Stimulated activated CD8-positive, alpha-beta memory T cell treated with anti-CD3 and anti-CD28 coated beads, Interleukin-2, amount 100 ng/mL, for 48 hours (primary cell): Measurements from ENCODE around the gene SPG11.
"Not testable (repeated sequence)": the region's sequence is repeated elsewhere in the genome, so short reads cannot be mapped to it uniquely, and the experiment has no call there.

ENCODE experiments used
- DNase-seq, 2 donors: peaks; one replicate each; pipeline ENCODE4 v3.0.0-alpha.2; 2020; ENCODE audit warnings: low read depth in 2 of 2

The SPG11 gene

GRCh38 chr15:44663410-44664308, at the start of gene SPG11:
TSS of gene SPG11 (minus strand) at chr15:44663662. CDS start at chr15:44663647, 15 bp downstream.
- DNase-seq, result peak; percentile 91 to 97

GRCh38 chr15:44712346-44713005, 49.0 kb upstream of the SPG11 start:
- peak in 1 of 2 donors; percentile 27 for DNase-seq

GRCh38 chr15:44711743-44712345, 48.4 kb upstream of the SPG11 start:
- peak in 1 of 2 donors; percentile 33 for DNase-seq

- DNase-seq, result peak; percentile 85 to 93
Measured at GRCh38 chr15:44711096-44711742, 47.8 kb upstream of the SPG11 start, which contains the start of the genes B2M and PATL2. TSS of gene B2M (plus strand) at chr15:44711517. CDS start at chr15:44711547, 30 bp downstream. TSS of gene PATL2 (minus strand) at chr15:44711323. CDS start at chr15:44676490, 34,833 bp downstream.

GRCh38 chr15:44710236-44711095, 47.0 kb upstream of the SPG11 start:
- DNase-seq, result no peak

- no peak for DNase-seq
Measured at GRCh38 chr15:44706946-44707636, 43.6 kb upstream of the SPG11 start.

- DNase-seq, result no peak
Measured at GRCh38 chr15:44706401-44706800, 42.9 kb upstream of the SPG11 start.

- DNase-seq, result no peak
Measured at GRCh38 chr15:44705986-44706385, 42.5 kb upstream of the SPG11 start.

- DNase-seq, result not testable (repeated sequence)
Measured at GRCh38 chr15:44700676-44701075, 37.2 kb upstream of the SPG11 start.

- no peak for DNase-seq
Measured at GRCh38 chr15:44698641-44699040, 35.2 kb upstream of the SPG11 start.

- DNase-seq, result no peak
Measured at GRCh38 chr15:44697014-44697413, 33.6 kb upstream of the SPG11 start.

- no peak for DNase-seq
Measured at GRCh38 chr15:44695294-44695693, 31.8 kb upstream of the SPG11 start.

- no peak for DNase-seq
Measured at GRCh38 chr15:44694416-44694815, 31.0 kb upstream of the SPG11 start.

- no peak for DNase-seq
Measured at GRCh38 chr15:44692659-44693058, 29.2 kb upstream of the SPG11 start.

- DNase-seq, result not testable (repeated sequence)
Measured at GRCh38 chr15:44690245-44690644, 26.8 kb upstream of the SPG11 start.

- DNase-seq, result not testable (repeated sequence)
Measured at GRCh38 chr15:44689318-44689717, 25.9 kb upstream of the SPG11 start.

- peak; percentile 54 to 67 for DNase-seq
Measured at GRCh38 chr15:44682809-44683682, 19.6 kb upstream of the SPG11 start.

- no peak for DNase-seq
Measured at GRCh38 chr15:44682211-44682610, 18.7 kb upstream of the SPG11 start.

GRCh38 chr15:44676676-44677075, 13.2 kb upstream of the SPG11 start:
- peak in 1 of 2 donors; percentile 14 for DNase-seq
